Smooth muscle cell of the brain vasculature (primary cell): Measurements from ENCODE around the gene EEF2.
"Not testable (repeated sequence)": the region's sequence is repeated elsewhere in the genome, so short reads cannot be mapped to it uniquely, and the experiment has no call there.

ENCODE experiments used
- DNase-seq: peaks from one replicate; pipeline ENCODE4 v3.0.0-alpha.2; 2012; ENCODE audit warnings: low read depth, low spot score

Gene EEF2

DNA sequence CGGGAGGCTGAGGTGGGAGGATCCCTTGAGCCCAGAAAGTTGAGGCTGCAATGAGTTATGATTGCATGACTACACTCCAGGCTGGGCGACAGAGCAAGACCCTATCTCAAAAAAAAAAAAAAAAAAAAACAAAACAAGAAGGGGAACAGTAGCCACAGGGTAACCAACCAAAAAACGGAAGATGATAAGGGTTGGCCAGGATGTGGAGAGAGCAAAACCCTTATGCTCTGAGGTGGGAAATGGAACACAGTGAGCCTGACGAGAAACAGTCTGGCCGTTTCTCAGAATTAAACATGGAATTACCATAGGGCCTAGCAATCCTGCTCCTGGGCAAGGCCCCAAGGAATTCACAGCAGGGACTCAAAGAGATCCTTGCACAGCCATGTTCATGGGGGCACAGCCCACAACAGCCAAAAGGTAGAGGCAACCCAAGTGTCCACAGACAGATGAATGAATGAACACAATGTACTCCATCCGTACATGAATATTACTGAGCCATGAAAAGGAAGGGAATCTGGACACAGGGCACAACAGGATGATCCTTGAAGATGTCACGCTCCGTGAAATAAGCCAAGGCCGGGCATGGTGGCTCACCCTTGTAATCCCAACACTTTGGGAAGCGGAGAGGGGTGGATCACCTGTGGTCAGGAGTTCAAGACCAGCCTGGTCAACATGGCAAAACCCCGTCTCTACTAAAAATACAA lies 41.1 kb downstream of the EEF2 start:
- no peak for DNase-seq

DNA sequence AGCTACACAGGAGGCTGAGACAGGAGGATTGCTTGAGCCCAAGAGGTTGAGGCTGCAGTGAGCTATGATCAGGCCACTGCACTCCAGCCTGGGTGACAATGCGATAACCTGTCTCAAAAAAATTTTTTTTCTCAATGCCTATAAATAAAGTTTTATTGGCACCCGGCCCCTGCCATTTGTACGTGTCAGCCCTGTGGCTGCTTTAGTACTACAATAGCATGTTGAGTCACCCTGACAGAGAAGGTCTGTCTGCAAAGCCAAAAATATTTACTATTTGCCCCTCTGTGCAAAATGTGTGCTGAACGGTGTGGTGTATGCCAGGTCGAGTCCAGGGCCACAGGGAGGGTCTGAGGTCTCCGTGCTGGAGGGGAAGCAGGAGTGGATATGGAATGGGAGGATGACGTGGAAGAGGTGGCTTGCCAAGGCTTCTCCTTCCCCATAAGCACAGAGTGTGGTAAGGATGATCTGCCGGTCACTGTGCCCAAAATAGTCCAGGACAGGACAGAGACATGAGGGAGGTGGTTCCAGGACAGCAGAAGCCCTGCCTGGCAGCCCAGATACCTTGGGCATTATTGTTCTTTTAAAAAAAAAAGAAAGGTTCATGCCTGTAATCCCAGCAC lies 42.4 kb downstream of the EEF2 start:
- DNase-seq = no peak

DNA sequence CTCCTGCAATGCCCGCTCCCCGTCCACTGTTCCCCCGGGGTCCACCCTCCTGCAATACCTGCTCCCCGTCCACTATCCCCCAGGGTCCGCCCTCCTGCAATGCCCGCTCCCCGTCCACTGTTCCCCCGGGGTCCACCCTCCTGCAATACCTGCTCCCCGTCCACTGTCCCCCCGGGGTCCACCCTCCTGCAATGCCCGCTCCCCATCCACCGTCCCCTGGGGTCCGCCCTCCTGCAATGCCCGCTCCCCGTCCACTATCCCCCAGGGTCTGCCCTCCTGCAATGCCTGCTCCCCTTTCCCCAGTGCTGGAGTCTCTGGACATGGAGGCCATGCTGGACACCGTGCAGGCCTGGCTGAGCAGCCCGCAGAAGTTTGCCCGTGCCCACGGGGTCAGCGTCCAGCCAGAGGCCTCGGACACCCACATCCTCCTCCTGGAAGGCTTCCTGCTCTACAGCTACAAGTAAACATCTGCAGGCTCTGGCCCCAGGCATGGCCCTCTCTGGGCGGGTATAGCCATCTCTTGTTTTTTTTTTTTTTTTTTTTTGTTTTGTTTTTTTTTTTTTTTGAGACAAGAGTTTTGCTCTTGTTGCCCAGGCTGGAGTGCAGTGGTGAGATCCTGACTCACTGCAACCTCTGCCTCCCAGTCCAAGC lies 46.8 kb downstream of the EEF2 start:
- not testable (repeated sequence) for DNase-seq

GRCh38 chr19:3936506-3937442 lies 48.5 kb downstream of the EEF2 start:
- no peak for DNase-seq

GRCh38 chr19:3932931-3933810 lies 52.1 kb downstream of the EEF2 start, which contains the start of gene NMRK2:
NMRK2 (plus strand) TSS chr19:3933069; CDS start chr19:3933672, 603 bp downstream.
- DNase-seq = no peak

- no peak for DNase-seq
These were observed 54.2 kb downstream of the EEF2 start for GRCh38 chr19:3931041-3931440.
